C4-2B (cell line): ENCODE measurements around the gene KRTAP19-5.

ENCODE experiments used
- CTCF ChIP-seq: fragments of 450-650 bp; conservative IDR thresholded peaks from 2 replicates; pipeline ENCODE4 v1.5.1; 2017; ENCODE audit warnings: mild to moderate bottlenecking
- ZFX ChIP-seq: fragments of 450-650 bp; IDR thresholded peaks from 2 replicates; pipeline ENCODE4 v1.6.1; 2017

GRCh38 chr21:30478004-30478403, 23.9 kb downstream of the KRTAP19-5 start:
- no peak for TF ChIP-seq CTCF
- TF ChIP-seq ZFX, result no peak
